RWPE1 (cell line): ENCODE results near the gene MUC2.

ENCODE experiments used
- CTCF ChIA-PET: fragments of 350-600 bp; sonication (Branson Sonifier 250); formaldehyde crosslinking; extraction: SDS; loops from one replicate; lab custom pipeline; 2021; lab: Yijun Ruan, JAX
- POLR2A ChIA-PET: fragments of 400-600 bp; formaldehyde crosslinking; extraction: SDS; loops from one replicate; lab custom pipeline; 2020; ENCODE audit warnings: antibody characterized with exemption; ENCODE audit not compliant: low non-redundant PET; lab: Yijun Ruan, JAX
- DNase-seq: peaks from one replicate; pipeline ENCODE4 v3.0.0; 2012; ENCODE audit warnings: low spot score
- H3K27ac ChIP-seq: fragments of 450-650 bp; 2 replicates; pipeline ENCODE4 v1.5.1; 2017
- CTCF ChIP-seq: fragments of 450-650 bp; conservative IDR thresholded peaks from 2 replicates; pipeline ENCODE4 v1.5.1; 2017; ENCODE audit warnings: low read depth, mild to moderate bottlenecking

Gene MUC2

GRCh38 chr11:1031121-1031899, 43.4 kb upstream of the MUC2 start:
- TF ChIP-seq CTCF: no peak
- H3K27ac ChIP-seq: no peak overlapping the region
- no peak for DNase-seq
- POLR2A ChIA-PET: no interaction called here
- CTCF ChIA-PET: interaction anchor here (1.0 kb wide), 1 partner anchor 20 kb away, joined by 4 read pairs; no protein-coding TSS in a partner anchor

GRCh38 chr11:1032310-1032891, 42.3 kb upstream of the MUC2 start:
- ChIA-PET CTCF (no interaction called here), POLR2A (no interaction called here)
- H3K27ac ChIP-seq: no peak overlapping the region
- no peak for DNase-seq
- no peak for TF ChIP-seq CTCF

- TF ChIP-seq CTCF: no peak
- no peak overlapping the region for H3K27ac ChIP-seq
- DNase-seq: no peak
- CTCF ChIA-PET: no interaction called here
- POLR2A ChIA-PET: no interaction called here
These were observed 41.5 kb upstream of the MUC2 start for GRCh38 chr11:1033016-1033798.

GRCh38 chr11:1034001-1034400, 40.7 kb upstream of the MUC2 start:
- ChIA-PET CTCF (no interaction called here), POLR2A (no interaction called here)
- no peak for TF ChIP-seq CTCF
- no peak overlapping the region for H3K27ac ChIP-seq
- no peak for DNase-seq

- CTCF ChIA-PET: no interaction called here
- no peak for DNase-seq
- POLR2A ChIA-PET: no interaction called here
- no peak for TF ChIP-seq CTCF
- H3K27ac ChIP-seq: no peak overlapping the region
These were observed 40.0 kb upstream of the MUC2 start for GRCh38 chr11:1034456-1035295.
